Kidney epithelial cell (primary cell): ENCODE results near the gene ZC3HAV1. TPM values are rescaled to one million over a fixed set of nuclear protein-coding genes. Genes with fewer than 3 reads are reported as not detected.

Source experiments
- DNase-seq: peaks from one replicate; pipeline ENCODE4 v3.0.0-alpha.2; 2010; ENCODE audit warnings: low read depth
- H3K27me3 ChIP-seq: 2 replicates; pipeline ENCODE4 v1.6.0; 2011; ENCODE audit warnings: low read length; ENCODE audit not compliant: control insufficient read depth, insufficient read depth
- H3K36me3 ChIP-seq: 2 replicates; pipeline ENCODE4 v1.5.1; 2011; ENCODE audit warnings: low read length; ENCODE audit not compliant: control insufficient read depth, insufficient read depth
- H3K4me3 ChIP-seq: 2 replicates; pipeline ENCODE4 v1.5.1; 2011; ENCODE audit warnings: low read depth, mild to moderate bottlenecking, control low read depth, low read length
- CTCF ChIP-seq: IDR thresholded peaks from 2 replicates; pipeline ENCODE4 v1.5.1; 2011; ENCODE audit warnings: mild to moderate bottlenecking, moderate library complexity, low read length, control low read depth, inconsistent platforms; ENCODE audit not compliant: insufficient read depth, poor library complexity, severe bottlenecking
- total RNA-seq: library from RNA; depleted of rRNA; stranded (reverse); fragments of >200 nt; gene quantifications from 2 replicates; pipeline ENCODE4 v1.2.3, GENCODE V29; 2015

ZC3HAV1 gene
- total RNA-seq, 1 donor from 2014 or later, result 43.4 TPM

- H3K36me3 ChIP-seq, result peaks cover 1% of the 10 kb centered on the region
- TF ChIP-seq CTCF, result no peak
Measured at GRCh38 chr7:139046143-139046542, 63.4 kb downstream of the ZC3HAV1 start.

GRCh38 chr7:139044813-139045794 lies 64.4 kb downstream of the ZC3HAV1 start:
- H3K4me3 ChIP-seq, result no peak overlapping the region
- no peak for DNase-seq
- H3K36me3 ChIP-seq, result no peaks in the 10 kb centered on the region
- no peaks in the 10 kb centered on the region for H3K27me3 ChIP-seq
- no peak for TF ChIP-seq CTCF

More at GRCh38 chr7:139046143-139046542, 63.4 kb downstream of the ZC3HAV1 start:
- H3K27me3 ChIP-seq, result no peaks in the 10 kb centered on the region
- no peak for DNase-seq
- no peak overlapping the region for H3K4me3 ChIP-seq

GRCh38 chr7:139043823-139044812 lies 65.4 kb downstream of the ZC3HAV1 start:
- Histone ChIP-seq H3K4me3 (no peak overlapping the region), H3K36me3 (no peaks in the 10 kb centered on the region), H3K27me3 (no peaks in the 10 kb centered on the region)
- TF ChIP-seq CTCF, result no peak
- DNase-seq, result no peak

GRCh38 chr7:139041378-139042085 lies 68.0 kb downstream of the ZC3HAV1 start:
- Histone ChIP-seq H3K27me3 (no peaks in the 10 kb centered on the region), H3K36me3 (no peaks in the 10 kb centered on the region), H3K4me3 (no peak overlapping the region)
- TF ChIP-seq CTCF, result no peak
- DNase-seq, result no peak

- Histone ChIP-seq H3K4me3 (no peak overlapping the region), H3K36me3 (no peaks in the 10 kb centered on the region), H3K27me3 (no peaks in the 10 kb centered on the region)
- no peak for TF ChIP-seq CTCF
- DNase-seq, result no peak
Measured at GRCh38 chr7:139038691-139039090, 70.8 kb downstream of the ZC3HAV1 start.
